ENCODE measurements around the gene TFPI2. TPM values are rescaled to one million over a fixed set of nuclear protein-coding genes. Genes with fewer than 3 reads are reported as not detected.
A peak's percentile ranks its signal among the peaks of the same experiment; 100 is the strongest.

The TFPI2 gene
- total and polyA plus RNA-seq, 2 of the 4 experiments (the other 2 are of a cell fraction), result 48.9 to 99.0 TPM

GRCh38 chr7:93883078-93883916, 7.3 kb downstream of the TFPI2 start:
- CTCF ChIA-PET, result no interaction called here
- no peak overlapping the region for H3K27ac ChIP-seq (ENCODE audit: insufficient read depth, low read length)

More at GRCh38 chr7:93883078-93883916, 7.3 kb downstream of the TFPI2 start:
- POLR2A ChIA-PET (ENCODE audit: unreplicated experiment), result no interaction called here
- H4K20me1 ChIP-seq (ENCODE audit: insufficient read depth, low read length), result no peaks in the 10 kb centered on the region; the same call in 1 of the 2 replicates
- no peak overlapping the region for H3K4me3 ChIP-seq (ENCODE audit: insufficient read depth, low read depth, low read length)
- H2BK5ac ChIP-seq (ENCODE audit: low read depth, low read length, poor library complexity, severe bottlenecking), result no peak overlapping the region
- in situ Hi-C loops (cut with MboI; ENCODE audit: low sequenced_read_pairs), result no loop called here
- no peak overlapping the region for H3K9ac ChIP-seq (ENCODE audit: low read depth, low read length)
- H3K23ac ChIP-seq (ENCODE audit: low read depth, low read length), result no peak overlapping the region
- H2BK15ac ChIP-seq (ENCODE audit: low read depth, low read length), result no peak overlapping the region
- no peaks in the 10 kb centered on the region for H3K4me1 ChIP-seq (ENCODE audit: control insufficient read depth, insufficient read depth, low read length)
- H3K56ac ChIP-seq (ENCODE audit: extremely low read depth, insufficient read depth, low read length), result no peak overlapping the region
- no peak overlapping the region for H4K8ac ChIP-seq (ENCODE audit: low read depth in 2 of 2, low read length in 2 of 2)
- H3K14ac ChIP-seq (replicated peaks; ENCODE audit: low read depth, low read length), result no peak overlapping the region
- DNase-seq, result no peak
- no peaks in the 10 kb centered on the region for H3K27me3 ChIP-seq (ENCODE audit: control insufficient read depth, insufficient read depth, low read length)
- no peak overlapping the region for H2BK20ac ChIP-seq (ENCODE audit: low read depth, low read length)
- no peaks in the 10 kb centered on the region for H3K9me1 ChIP-seq (ENCODE audit: insufficient read depth, low read length)
- H4K5ac ChIP-seq (ENCODE audit: low read depth, low read length), result no peak overlapping the region
- H3K4ac ChIP-seq (ENCODE audit: low read depth, low read length), result no peak overlapping the region
- H3K18ac ChIP-seq (ENCODE audit: low read depth, low read length), result no peak overlapping the region
- no peak for ATAC-seq (ENCODE audit: low read depth)
- TF ChIP-seq SMC3 (IDR thresholded peaks at IDR 0.05; ENCODE audit: low read depth, low read length) (no peak), NFE2L2 (IDR thresholded peaks at IDR 0.05; ENCODE audit: low read depth, low read length) (no peak), MXI1 (IDR thresholded peaks at IDR 0.05; ENCODE audit: borderline replicate concordance, low read depth, low read length) (no peak), RFX5 (IDR thresholded peaks at IDR 0.05; ENCODE audit: low read depth, low read length) (no peak), POLR2A (IDR thresholded peaks at IDR 0.05; ENCODE audit: low read depth, low read length) (peak; percentile 39; the same call in 1 of the 2 replicates), CTCF (conservative IDR thresholded peaks at IDR 0.05; ENCODE audit: low read depth, low read length) (no peak), CHD1 (IDR thresholded peaks at IDR 0.05; ENCODE audit: low read depth, low read length) (no peak)
- H2AK9ac ChIP-seq (replicated peaks; ENCODE audit: low read depth, low read length, poor library complexity), result no peak overlapping the region
- intact Hi-C loops (cut with micrococcal nuclease), result no loop called here
- no CpG with 5 or more reads among the region's 3 CpGs for WGBS, 2 experiments (ENCODE audit: extremely low coverage in 2 of 2, insufficient read length in 1 of 2)
- no peak overlapping the region for H2AFZ ChIP-seq (replicated peaks; ENCODE audit: low read length, poor library complexity)
- H3K79me1 ChIP-seq (ENCODE audit: low read depth in 1 of 2, low read length in 2 of 2), result no peaks in the 10 kb centered on the region
- H3K9me3 ChIP-seq (ENCODE audit: control insufficient read depth, insufficient read depth, low read length), result peaks cover 2% of the 10 kb centered on the region; the same call in 1 of the 2 replicates
- H4K91ac ChIP-seq (ENCODE audit: insufficient read depth, low read depth, low read length), result no peak overlapping the region
- H3K4me2 ChIP-seq (ENCODE audit: low read depth, low read length), result no peak overlapping the region
- no peak overlapping the region for H2BK120ac ChIP-seq (ENCODE audit: low read depth, low read length)
- H2AK5ac ChIP-seq (ENCODE audit: low read depth, low read length), result no peak overlapping the region
- H3K36me3 ChIP-seq (ENCODE audit: control insufficient read depth, insufficient read depth, low read length), result no peaks in the 10 kb centered on the region; the same call in 1 of the 2 replicates
- no TSS peak for BruUV-seq (replicated peaks)
- dilution Hi-C loops (cut with HindIII; ENCODE audit: low sequenced_read_pairs, unreplicated experiment), result no loop called here
